HAP-1 (cell line): Measurements from ENCODE around the gene CRB1.

ENCODE experiments used
- DNase-seq, 2 experiments: peaks; one replicate each; pipeline ENCODE4 v3.0.0-alpha.2; 2016 to 2020; ENCODE audit warnings: low spot score in 2 of 2
- H3K27me3 ChIP-seq: fragments of 250-450 bp; sonication (Bioruptor Pico); 2 replicates; pipeline ENCODE4 v1.5.1; 2020; ENCODE audit warnings: low read depth, mild to moderate bottlenecking, moderate library complexity
- H3K36me3 ChIP-seq: fragments of 250-450 bp; sonication (Bioruptor Pico); replicated peaks from 2 replicates; pipeline ENCODE4 v1.5.1; 2020; ENCODE audit warnings: mild to moderate bottlenecking
- H3K4me1 ChIP-seq: fragments of 250-450 bp; sonication (Bioruptor Pico); 2 replicates; pipeline ENCODE4 v1.5.1; 2020; ENCODE audit warnings: mild to moderate bottlenecking
- H3K4me3 ChIP-seq: fragments of 250-450 bp; sonication (Bioruptor Pico); 2 replicates; pipeline ENCODE4 v1.5.1; 2020; ENCODE audit warnings: mild to moderate bottlenecking, moderate library complexity
- H3K9me3 ChIP-seq: fragments of 250-450 bp; sonication (Bioruptor Pico); 2 replicates; pipeline ENCODE4 v1.5.1; 2020; ENCODE audit warnings: mild to moderate bottlenecking, moderate library complexity
- in situ Hi-C: fragments of 300-500 bp; cut with MboI; formaldehyde crosslinking; loops from 3 replicates; pipeline ENCODE4 v1.14.3; 2020; ENCODE audit warnings: low sequenced_read_pairs, inconsistent platforms, mixed read lengths

CRB1 gene

GRCh38 chr1:197268012-197268411 is at the start of gene CRB1:
Gene CRB1, plus strand, starts transcription at chr1:197268252. Its CDS starts 161 bp downstream, at chr1:197268413.
- Histone ChIP-seq H3K9me3 (no peaks in the 10 kb centered on the region), H3K4me3 (no peak within 1 kb of the TSS), H3K4me1 (peaks cover 10% of the 10 kb centered on the region), H3K27me3 (no peaks in the 10 kb centered on the region), H3K36me3 (no peaks in the 10 kb centered on the region)
- no peak for DNase-seq
- in situ Hi-C loops: no loop called here

GRCh38 chr1:197218857-197219256 is 49.2 kb upstream of the CRB1 start:
- Histone ChIP-seq H3K9me3 (no peaks in the 10 kb centered on the region), H3K4me3 (no peak overlapping the region), H3K4me1 (peaks cover 7% of the 10 kb centered on the region), H3K27me3 (no peaks in the 10 kb centered on the region; the same call in 1 of the 2 replicates), H3K36me3 (no peaks in the 10 kb centered on the region)
- in situ Hi-C loops: no loop called here
- no peak for DNase-seq

- Histone ChIP-seq H3K27me3 (no peaks in the 10 kb centered on the region; the same call in 1 of the 2 replicates), H3K9me3 (no peaks in the 10 kb centered on the region), H3K4me1 (no peaks in the 10 kb centered on the region), H3K4me3 (no peak overlapping the region), H3K36me3 (no peaks in the 10 kb centered on the region)
- in situ Hi-C loops: no loop called here
- DNase-seq: no peak
Measured at GRCh38 chr1:197222025-197222685, 45.9 kb upstream of the CRB1 start.

GRCh38 chr1:197222780-197223179 is 45.3 kb upstream of the CRB1 start:
- in situ Hi-C loops: no loop called here
- Histone ChIP-seq H3K36me3 (no peaks in the 10 kb centered on the region), H3K9me3 (no peaks in the 10 kb centered on the region), H3K4me1 (no peaks in the 10 kb centered on the region), H3K27me3 (no peaks in the 10 kb centered on the region; the same call in 1 of the 2 replicates), H3K4me3 (no peak overlapping the region)
- DNase-seq: no peak

- H3K4me1 ChIP-seq: no peaks in the 10 kb centered on the region
- no peak overlapping the region for H3K4me3 ChIP-seq
- in situ Hi-C loops: no loop called here
- no peaks in the 10 kb centered on the region for H3K9me3 ChIP-seq
- H3K27me3 ChIP-seq: no peaks in the 10 kb centered on the region; the same call in 1 of the 2 replicates
- DNase-seq: no peak
- H3K36me3 ChIP-seq: no peaks in the 10 kb centered on the region
Measured at GRCh38 chr1:197224160-197224559, 43.9 kb upstream of the CRB1 start.

- H3K4me3 ChIP-seq: no peak overlapping the region
- in situ Hi-C loops: no loop called here
- H3K9me3 ChIP-seq: no peaks in the 10 kb centered on the region
- DNase-seq: no peak
- no peaks in the 10 kb centered on the region for H3K4me1 ChIP-seq
- no peaks in the 10 kb centered on the region for H3K36me3 ChIP-seq
- no peaks in the 10 kb centered on the region; the same call in 1 of the 2 replicates for H3K27me3 ChIP-seq
Measured at GRCh38 chr1:197225611-197226010, 42.4 kb upstream of the CRB1 start.

GRCh38 chr1:197234581-197234980 is 33.5 kb upstream of the CRB1 start:
- H3K9me3 ChIP-seq: no peaks in the 10 kb centered on the region
- no peaks in the 10 kb centered on the region for H3K4me1 ChIP-seq
- in situ Hi-C loops: no loop called here
- H3K36me3 ChIP-seq: no peaks in the 10 kb centered on the region
- no peak for DNase-seq
- no peak overlapping the region for H3K4me3 ChIP-seq
- no peaks in the 10 kb centered on the region for H3K27me3 ChIP-seq

- Histone ChIP-seq H3K4me3 (no peak overlapping the region), H3K36me3 (no peaks in the 10 kb centered on the region), H3K9me3 (no peaks in the 10 kb centered on the region), H3K4me1 (no peaks in the 10 kb centered on the region), H3K27me3 (no peaks in the 10 kb centered on the region)
- in situ Hi-C loops: no loop called here
- DNase-seq: no peak
Measured at GRCh38 chr1:197235355-197235754, 32.7 kb upstream of the CRB1 start.

- DNase-seq: no peak
- Histone ChIP-seq H3K36me3 (no peaks in the 10 kb centered on the region), H3K9me3 (no peaks in the 10 kb centered on the region), H3K4me1 (no peaks in the 10 kb centered on the region), H3K27me3 (peaks cover 4% of the 10 kb centered on the region; the same call in 1 of the 2 replicates), H3K4me3 (no peak overlapping the region)
- in situ Hi-C loops: no loop called here
Measured at GRCh38 chr1:197247465-197247864, 20.6 kb upstream of the CRB1 start.

GRCh38 chr1:197249324-197249723 is 18.7 kb upstream of the CRB1 start:
- in situ Hi-C loops: no loop called here
- no peaks in the 10 kb centered on the region for H3K36me3 ChIP-seq

GRCh38 chr1:197250616-197251015 is 17.4 kb upstream of the CRB1 start:
- Histone ChIP-seq H3K9me3 (no peaks in the 10 kb centered on the region), H3K4me3 (no peak overlapping the region), H3K4me1 (peaks cover 6% of the 10 kb centered on the region), H3K36me3 (no peaks in the 10 kb centered on the region), H3K27me3 (peaks cover 4% of the 10 kb centered on the region; the same call in 1 of the 2 replicates)
- no peak for DNase-seq
- in situ Hi-C loops: no loop called here

More at GRCh38 chr1:197249324-197249723, 18.7 kb upstream of the CRB1 start:
- no peak overlapping the region for H3K4me3 ChIP-seq
- no peaks in the 10 kb centered on the region for H3K9me3 ChIP-seq
- DNase-seq: no peak
- peaks cover 4% of the 10 kb centered on the region; the same call in 1 of the 2 replicates for H3K27me3 ChIP-seq
- H3K4me1 ChIP-seq: peaks cover 6% of the 10 kb centered on the region

GRCh38 chr1:197252973-197253372 is 15.1 kb upstream of the CRB1 start:
- H3K9me3 ChIP-seq: no peaks in the 10 kb centered on the region
- H3K27me3 ChIP-seq: peaks cover 4% of the 10 kb centered on the region; the same call in 1 of the 2 replicates
- H3K4me3 ChIP-seq: no peak overlapping the region
- peaks cover 6% of the 10 kb centered on the region for H3K4me1 ChIP-seq
- peak in 1 of 2 experiments; percentile 45 for DNase-seq
- H3K36me3 ChIP-seq: no peaks in the 10 kb centered on the region
- in situ Hi-C loops: no loop called here

GRCh38 chr1:197254866-197255265 is 13.2 kb upstream of the CRB1 start:
- Histone ChIP-seq H3K27me3 (no peaks in the 10 kb centered on the region), H3K36me3 (no peaks in the 10 kb centered on the region), H3K4me1 (peaks cover 6% of the 10 kb centered on the region), H3K4me3 (no peak overlapping the region), H3K9me3 (no peaks in the 10 kb centered on the region)
- no peak for DNase-seq
- in situ Hi-C loops: no loop called here

- H3K9me3 ChIP-seq: no peaks in the 10 kb centered on the region
- no peak overlapping the region for H3K4me3 ChIP-seq
- no peaks in the 10 kb centered on the region for H3K36me3 ChIP-seq
- no peaks in the 10 kb centered on the region for H3K27me3 ChIP-seq
- H3K4me1 ChIP-seq: peaks cover 10% of the 10 kb centered on the region
- in situ Hi-C loops: no loop called here
- no peak for DNase-seq
Measured at GRCh38 chr1:197264936-197265567, 3.0 kb upstream of the CRB1 start.
